MV-4-11 (cell line): Measurements from ENCODE around the gene LRRFIP2.
"Not testable (repeated sequence)": the region's sequence is repeated elsewhere in the genome, so short reads cannot be mapped to it uniquely, and the experiment has no call there.

Source experiments
- DNase-seq: peaks from one replicate; lab custom pipeline; 2025; lab: John Stamatoyannopoulos, UW

The LRRFIP2 gene

DNA sequence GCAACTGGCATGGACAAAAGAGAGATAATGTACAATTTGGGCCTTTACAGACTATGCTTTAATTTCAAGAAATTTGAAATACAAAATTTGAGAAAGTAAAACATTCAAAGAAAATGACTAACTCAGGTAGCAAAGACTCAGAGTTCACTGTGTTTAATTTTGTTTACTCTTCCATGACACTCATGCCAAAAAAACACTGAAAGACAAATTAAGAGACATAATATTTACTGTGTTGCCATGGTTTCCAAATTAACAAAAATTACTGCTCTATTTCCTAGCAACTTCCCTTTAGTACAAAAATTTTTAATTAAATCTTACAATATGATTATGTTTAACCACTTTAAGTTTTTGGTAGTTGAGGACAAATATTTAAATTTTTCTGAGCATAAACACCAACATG is 29.6 kb downstream of the LRRFIP2 start:
- DNase-seq, result no peak

DNA sequence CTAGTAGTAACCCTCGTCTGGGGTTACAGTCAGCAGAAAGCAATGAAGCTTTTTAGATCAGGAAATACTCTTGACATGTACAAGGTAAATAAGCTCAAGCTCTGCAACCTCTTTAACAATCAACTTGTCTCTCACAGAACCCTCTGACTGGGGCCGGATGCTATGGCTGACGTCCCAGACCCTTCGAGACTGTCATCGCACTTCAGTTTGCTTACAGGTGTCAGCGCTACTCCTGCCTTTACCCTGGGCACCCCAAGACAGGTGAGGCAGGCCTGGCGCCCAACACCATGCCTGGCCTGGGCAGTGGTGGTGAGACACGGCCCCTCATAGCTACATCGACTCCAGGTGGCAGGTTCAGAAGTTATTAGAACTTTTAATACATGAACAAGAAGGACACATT is 30.6 kb downstream of the LRRFIP2 start:
- DNase-seq, result no peak

DNA sequence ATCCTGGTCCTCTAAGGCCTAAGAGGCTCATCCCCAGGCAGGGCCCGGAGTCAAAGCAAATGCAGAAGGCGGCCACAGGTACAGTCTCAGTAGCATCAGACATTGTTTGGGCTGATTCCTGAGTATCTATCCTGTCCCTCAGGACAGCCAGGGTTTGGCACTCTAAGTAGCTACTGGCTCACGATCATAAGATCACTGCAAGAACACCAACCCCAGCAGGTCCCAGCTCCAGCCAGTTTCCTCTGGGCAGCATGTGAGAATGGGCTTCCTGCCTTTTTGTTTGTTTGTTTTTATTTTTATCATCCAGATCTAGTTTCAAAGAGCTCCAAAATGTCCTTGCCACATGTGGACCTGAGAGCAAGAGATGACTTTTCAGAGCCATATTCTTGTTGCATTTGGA is 32.7 kb downstream of the LRRFIP2 start:
- no peak for DNase-seq

DNA sequence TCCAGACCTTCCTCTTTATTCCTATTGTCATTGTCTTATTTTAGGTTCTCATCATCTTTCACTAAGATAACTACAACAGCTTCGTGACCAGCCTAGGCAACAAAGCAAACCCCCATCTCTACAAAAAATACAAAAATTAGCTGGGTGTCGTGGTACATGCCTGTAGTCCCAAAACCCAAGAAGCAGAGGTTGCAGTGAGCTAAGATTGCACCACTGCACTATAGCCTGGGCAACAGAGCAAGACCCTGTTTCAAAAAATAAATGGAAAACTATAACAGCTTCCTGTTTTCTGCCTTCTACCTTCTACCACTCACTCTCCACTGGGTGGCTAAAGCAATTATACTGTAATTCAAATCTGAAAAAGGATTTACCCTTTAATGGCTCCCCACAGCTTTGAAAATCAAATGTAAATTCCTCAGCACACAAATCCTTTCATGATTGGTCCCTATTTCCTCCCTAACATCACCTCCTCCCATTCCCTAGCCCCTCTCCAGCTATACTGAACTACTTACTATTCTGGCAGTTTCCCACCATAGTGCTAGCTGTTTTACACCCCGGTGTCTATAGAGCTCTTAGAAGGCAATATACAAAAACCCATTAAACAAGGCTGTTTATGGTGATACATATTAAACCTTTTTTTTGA is 33.4 kb downstream of the LRRFIP2 start:
- no peak for DNase-seq

DNA sequence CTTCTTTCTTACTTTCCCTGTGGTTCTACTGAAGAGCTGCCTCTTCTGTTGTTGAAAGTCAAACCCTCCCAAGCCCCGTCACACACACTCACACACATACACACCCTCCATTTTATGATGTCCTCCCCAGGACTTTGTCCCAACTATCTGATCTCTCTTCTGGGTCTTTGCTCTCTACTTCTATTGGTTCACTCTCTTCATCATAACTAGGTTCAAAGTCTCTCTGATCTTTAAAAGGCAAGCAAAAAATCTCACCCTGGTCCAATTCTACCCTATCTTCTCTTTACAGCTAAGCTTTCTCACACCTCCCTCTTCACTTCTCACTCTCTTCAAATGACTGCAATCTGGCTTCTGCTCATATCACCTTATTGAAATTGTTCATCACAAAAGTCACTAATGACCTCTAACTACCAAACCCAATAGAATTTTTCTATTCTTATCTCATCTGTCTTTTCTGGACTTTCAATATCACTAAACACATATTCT is 34.8 kb downstream of the LRRFIP2 start:
- no peak for DNase-seq

DNA sequence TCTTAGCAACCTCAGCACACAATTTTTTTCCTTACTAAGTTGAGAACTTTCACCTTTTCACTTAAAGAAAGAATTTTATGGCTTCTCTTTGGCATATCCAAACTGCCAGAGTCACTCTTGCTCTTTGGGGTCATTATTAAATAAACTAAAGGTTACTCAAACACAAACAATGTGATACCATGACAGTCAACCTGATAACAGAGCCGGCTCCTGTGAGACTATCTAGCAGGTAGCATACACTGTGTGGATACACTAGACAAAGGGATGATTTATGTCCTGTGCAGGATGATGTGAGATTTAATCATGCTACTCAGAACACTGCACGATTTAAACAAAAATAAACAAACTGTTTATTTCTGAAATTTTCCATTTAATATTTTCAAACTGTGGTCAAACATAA is 35.6 kb downstream of the LRRFIP2 start:
- DNase-seq, result no peak

DNA sequence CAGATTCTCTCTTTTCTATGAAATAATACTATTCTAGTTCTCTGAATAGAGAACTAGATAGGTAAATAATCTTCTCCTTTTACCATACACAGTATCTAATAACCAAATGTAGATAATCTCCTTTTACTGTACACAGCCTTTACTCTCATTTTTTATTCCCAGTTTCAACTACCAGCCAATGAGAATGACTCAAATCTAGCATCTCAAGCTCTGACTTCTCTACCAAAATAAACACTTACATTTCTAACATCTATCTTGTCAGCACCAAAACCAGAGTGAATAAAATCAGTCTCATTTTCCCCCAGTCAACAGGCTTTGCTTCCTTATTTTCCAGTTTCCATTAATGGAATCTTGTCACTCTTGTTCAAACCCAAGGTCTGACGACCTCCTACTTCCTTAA is 36.9 kb downstream of the LRRFIP2 start:
- no peak for DNase-seq

DNA sequence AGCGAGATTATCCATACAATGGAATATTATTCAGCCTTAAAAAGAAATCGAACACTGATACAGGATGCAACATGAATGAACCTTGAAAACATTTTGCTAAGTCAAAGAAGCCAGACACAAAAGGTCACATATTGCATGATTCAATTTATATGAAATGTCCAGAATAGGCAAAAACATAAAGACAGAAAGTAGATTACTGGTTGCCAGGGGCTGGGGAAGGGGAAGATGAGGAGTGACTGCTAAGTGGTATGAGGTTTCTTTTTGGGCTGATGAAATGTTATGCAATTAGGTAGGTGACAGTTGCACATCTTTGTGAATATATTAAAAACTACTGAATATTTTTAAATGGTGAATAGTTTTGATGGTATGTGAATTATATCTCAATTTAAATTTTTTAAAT is 38.3 kb downstream of the LRRFIP2 start:
- peak; percentile 47 for DNase-seq

DNA sequence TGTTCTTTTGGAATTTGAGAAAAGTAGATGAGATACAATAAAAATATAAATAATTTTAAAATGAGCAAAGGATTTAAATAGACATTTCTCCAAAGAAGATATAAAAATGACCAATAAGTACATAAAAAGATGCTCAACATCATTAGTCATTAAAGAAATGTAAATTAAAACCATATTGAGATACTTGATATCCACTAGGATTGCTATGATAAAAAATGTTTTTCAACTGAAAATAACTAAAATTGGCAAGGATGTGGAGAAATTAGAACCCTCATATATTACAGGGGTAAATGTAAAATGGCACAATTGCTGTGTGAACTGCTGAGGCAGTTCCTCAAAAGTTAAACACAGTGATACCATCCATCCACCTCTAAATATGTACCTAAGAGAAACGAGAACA is 38.8 kb downstream of the LRRFIP2 start:
- DNase-seq, result no peak

DNA sequence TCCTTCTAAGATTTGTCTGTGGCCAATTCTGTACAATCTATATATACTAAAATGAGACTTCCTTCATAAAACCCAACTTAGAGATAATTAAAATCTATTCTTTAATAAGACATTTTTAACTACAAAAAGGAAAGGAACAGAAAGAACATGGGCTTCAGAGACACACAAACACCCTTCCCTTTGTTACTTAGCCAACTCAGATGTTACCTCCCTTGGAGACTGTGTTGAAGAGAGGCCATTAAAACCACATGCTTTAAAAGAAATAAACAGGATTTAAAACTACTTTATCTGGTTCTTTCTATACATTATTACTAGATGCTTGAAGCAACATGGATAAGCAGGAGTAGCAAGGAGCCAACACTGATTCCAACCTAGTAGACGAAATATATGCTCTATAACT is 42.0 kb downstream of the LRRFIP2 start:
- no peak for DNase-seq

DNA sequence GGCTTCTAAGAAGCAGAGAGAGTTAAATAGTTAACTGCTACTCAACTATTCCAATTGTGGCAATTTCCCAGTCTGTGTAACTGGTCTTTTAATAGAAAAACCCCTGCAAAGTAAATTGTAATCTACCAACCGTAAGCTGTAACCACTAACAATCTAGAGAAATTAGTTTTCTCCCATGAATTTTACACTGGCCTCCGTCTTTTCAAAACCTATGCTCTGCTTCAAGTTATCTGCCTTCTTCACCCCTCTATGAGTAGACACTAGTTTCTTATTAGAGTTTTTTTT is 42.6 kb downstream of the LRRFIP2 start:
- DNase-seq, result no peak

DNA sequence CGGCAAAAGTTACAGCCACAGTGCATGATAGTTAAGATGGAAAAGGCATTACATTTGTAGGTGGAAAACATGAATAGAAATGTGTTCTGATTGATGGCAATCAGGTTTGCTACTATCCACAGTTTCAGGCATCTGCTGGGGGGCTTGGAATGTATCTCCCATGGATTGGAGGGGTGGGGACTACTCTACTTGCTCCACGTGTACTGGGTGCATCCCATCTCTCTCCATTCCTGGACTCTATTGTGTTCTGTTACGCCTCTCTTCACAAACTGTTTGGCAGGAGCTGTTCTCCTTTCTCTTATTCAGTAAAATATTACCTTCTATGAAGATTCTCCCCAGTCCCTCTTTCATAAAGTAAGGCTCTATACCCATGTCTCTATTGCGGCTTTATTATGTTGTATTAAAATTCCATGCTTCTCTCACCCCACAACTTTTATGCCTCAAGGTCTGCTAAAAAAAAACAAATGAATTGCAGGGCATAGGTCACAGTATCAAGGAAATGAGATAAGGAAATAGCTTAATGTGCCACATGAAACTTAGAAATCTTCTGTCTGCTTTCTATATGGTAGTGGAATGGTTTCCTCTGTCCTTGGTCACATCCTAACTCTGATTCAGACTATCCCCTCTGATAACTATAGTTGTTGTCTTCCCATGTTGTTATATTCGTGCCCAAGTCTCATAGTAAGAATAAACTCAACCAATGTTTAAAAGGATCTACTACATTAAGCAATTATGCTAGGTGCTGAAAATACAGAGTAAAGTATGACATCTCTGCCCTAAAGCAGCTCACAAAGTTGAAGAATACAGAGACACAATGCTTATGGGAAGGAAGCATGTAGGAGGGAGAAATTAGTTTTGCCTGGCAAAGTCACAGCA is 43.2 kb downstream of the LRRFIP2 start:
- no peak for DNase-seq

DNA sequence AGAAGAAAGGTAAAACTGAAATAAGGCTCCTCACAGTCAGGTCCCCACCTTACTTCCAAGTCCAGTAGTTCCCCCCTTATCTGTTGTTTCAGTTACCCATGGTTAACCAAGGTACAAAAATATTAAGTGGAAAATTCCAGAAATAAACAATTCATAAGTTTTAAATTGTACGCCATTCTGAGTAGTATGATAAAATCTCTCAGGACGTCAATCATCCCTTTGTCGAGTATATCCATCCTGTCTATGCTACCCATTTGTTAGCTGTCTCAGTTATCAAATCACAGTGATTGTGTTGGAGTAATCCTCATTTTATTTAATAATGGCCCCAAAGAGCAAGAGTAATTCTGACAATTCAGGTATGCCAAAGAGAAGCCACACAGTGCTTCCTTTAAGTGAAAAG is 43.9 kb downstream of the LRRFIP2 start:
- no peak for DNase-seq

DNA sequence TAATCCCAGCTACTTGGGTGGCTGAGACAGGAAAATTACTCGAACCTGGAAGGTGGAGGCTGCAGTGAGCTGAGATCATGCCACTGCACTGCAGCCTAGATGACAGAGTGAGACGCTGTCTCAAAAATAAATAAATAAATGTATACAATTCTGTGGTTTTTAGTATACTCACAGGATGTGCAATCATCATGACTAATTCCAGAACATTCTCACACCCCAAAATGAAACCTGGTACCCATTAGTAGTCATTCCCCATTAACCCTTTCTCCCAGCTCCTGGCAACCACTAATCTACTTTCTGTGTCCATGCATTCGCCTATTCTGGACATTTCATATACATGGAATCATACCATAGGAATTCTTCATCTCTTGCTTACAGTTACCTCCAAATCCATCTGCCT is 44.5 kb downstream of the LRRFIP2 start:
- no peak for DNase-seq

DNA sequence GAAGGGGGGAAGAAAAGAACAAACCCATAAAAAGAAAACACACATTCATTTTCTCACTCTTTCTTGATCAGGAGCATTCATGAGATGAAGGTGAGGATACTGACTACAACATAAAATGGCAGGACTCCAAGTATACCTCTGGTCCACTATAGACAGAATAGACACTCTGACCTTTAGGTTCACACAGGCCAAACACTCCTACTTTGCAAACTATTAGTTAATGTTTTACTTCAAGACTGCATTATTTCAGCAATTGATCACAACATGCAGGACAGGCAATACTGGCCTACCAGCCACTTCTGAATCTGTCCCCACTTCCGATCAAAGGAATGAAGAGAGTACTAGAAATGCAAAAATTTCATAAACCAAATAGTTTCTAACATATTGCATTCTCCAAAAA is 47.0 kb downstream of the LRRFIP2 start:
- no peak for DNase-seq

DNA sequence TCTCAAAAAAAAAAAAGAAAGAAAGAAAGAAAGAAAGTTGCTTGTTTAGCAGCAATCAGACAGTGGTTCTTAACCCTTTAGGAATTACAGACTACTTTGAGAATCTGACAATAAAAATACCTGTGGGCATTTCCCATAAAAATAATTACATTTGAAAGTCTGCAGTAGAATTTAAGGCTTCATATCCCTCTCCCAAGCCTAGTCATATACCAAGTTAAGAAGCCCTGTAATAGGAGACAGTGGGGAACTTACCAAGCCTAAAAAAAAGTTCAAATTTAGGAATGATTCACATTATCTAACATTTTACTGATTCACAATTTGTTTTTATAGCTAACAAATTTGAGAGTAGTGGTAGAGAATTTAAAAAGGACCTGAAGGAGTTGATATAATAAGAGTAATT is 47.5 kb downstream of the LRRFIP2 start:
- DNase-seq, result no peak

DNA sequence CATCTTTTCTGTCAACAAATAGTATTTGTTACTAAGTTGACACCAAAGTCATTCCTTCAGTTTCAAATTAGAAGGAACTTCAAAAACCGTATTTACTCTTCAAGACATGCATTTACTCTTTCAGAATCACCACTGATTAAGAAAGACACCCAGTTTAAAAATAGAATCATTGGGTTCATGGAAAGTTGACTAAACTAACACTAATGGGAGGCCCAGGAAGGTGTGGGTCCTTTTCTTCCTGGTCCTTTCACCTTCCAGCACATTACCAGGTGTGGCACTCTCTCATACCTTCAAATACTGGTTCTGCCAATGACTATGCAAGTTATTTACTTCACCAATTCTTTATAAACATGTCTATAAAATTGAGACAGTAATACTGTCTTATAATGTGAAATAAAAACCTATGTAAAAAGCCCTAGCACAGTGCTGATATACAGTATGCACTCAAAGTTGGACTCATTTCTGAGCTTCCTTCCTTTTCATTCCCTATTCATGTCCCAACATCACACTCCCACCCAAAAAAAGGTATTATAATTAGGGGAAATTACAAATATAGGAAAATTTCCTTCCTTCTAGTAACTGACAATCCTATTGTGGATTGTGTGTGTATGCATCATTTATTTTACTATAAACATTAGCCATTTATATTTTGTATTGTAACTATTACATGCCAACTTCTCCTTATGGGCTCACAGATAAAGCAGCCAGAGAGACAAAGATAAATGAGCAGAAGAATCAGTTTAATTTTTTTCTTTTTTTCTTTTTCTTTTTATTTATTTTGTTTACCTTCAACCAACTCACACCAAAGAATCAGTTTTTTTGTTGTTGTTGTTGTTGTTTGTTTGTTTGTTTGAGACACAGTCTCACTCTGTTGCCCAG is 48.9 kb downstream of the LRRFIP2 start:
- peak; percentile 10 for DNase-seq

DNA sequence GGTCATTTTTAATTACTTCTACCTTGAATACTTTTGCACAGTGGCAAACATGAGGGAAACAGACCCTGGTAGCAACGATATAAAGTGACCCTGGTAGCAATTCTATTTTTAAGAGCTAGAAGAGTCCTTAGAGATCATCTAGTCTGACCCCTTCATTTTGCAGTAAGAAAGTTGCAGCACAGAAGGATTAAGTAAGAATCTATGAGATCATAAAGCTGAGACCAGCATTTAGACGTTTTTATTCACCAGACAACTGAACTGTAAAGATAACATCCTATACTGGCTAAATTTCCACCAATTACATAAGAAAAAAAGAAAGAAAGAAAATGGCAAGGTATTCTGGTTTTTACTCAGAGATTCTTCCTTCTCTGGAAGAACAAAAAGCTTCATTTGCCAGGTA is 49.9 kb downstream of the LRRFIP2 start:
- peak; percentile 7 for DNase-seq

DNA sequence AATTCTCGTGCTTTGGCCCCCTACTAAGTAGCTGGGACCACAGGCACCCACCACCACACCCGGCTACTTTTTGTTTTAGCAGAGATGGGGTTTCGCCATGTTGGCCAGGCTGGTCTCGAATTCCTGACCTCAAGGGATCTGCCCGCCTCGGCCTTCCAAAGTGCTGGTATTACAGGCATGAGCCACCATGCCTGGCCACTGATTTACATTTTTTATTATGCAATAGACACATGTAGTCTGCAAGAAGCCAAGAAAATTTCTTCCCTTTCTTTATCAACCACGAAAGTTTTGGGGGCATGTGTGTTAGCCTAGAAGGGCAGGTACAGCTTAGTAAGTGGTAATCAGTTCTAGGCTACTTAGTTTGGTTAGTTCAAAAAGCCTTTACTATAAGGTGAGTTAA is 51.1 kb downstream of the LRRFIP2 start:
- peak; percentile 16 for DNase-seq

DNA sequence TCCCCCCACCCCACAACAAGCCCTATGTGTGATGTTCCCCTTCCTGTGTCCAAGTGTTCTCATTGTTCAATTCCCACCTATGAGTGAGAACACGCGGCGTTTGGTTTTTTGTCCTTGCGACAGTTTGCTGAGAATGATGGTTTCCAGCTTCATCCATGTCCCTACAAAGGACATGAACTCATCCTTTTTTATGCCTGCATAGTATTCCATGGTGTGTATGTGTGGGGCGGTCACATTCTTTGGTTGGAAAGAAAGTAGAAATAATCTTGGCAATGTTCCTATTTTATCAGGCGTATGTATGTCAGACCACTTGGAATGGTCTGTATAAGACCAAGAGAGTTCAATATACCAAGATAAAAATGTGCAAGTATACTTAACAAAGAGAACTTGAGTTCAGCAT is 52.3 kb downstream of the LRRFIP2 start:
- not testable (repeated sequence) for DNase-seq

DNA sequence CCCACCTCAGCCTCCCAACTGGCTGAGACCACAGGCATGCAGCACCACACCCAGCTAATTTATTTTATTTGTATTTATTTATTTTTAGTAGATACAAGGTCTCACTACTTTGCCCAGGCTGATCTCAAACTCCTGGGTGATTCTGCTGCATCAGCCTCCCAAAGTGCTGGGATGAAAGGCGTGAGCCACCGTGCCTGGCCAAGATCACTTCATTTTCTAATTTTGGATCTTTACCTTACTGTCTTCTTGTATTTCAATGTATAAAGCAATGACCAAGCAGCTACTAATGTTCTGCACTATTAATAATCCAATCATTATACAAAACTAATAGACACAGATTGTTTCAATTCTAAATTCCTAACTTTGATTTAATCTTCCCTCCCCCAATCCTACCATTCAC is 56.2 kb downstream of the LRRFIP2 start:
- DNase-seq, result no peak

DNA sequence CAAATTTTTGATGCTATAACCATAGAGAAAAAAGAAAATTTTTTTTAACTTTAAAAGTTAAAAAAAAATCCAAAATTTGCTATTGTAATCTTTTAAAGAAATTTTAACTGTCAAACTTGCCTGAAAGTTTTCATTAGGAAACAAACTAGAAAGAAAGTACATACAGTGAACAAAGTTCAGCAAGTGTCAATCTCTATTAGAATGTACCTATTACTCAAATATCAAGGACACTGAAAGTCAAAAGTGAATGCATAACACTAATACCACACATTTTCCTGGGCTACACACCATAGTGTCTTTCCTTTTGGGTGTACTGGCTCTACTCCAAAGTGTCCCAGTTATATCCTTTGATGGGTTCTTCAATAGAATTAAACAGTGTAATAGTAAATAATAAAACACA is 56.8 kb downstream of the LRRFIP2 start:
- DNase-seq, result no peak

DNA sequence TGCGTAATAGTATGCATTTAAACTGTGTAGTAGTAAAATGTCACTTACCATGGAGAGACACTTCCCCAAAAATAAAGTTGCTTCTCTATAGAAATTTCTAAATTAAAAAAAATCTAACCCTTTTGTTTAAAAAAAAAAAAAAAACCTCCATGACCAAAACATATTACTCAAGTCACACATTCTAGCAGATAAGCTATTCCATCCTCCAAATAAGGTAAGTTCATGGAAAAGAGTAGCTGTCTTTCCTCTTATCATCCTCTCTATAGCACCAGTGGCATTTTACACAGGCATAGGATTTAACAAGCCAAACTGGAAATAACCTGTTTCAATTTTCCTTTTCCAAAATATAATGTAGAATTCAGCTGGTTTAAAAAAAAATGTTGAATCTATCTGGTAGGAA is 57.4 kb downstream of the LRRFIP2 start:
- peak; percentile 11 for DNase-seq
